SK-N-SH treated with all-trans-retinoic acid at 6 μM for 48 hours (cell line): Measurements from ENCODE around the gene DRAXIN.
A peak's percentile ranks its signal among the peaks of the same experiment; 100 is the strongest.

ENCODE experiments used
- ATAC-seq: fragments of 200-7000 bp; cut with Tn5 transposase; 3 replicates; pipeline ENCODE4 v1.9.1; 2020; ENCODE audit warnings: mild to moderate bottlenecking, moderate library complexity
- ARNTL ChIP-seq: fragments of 450-650 bp; formaldehyde crosslinking; IDR thresholded peaks from 2 replicates; pipeline ENCODE4 v1.5.0; 2020; ENCODE audit warnings: low read depth, mild to moderate bottlenecking, moderate library complexity, borderline replicate concordance
- CREB5 ChIP-seq: fragments of 250-450 bp; sonication (Bioruptor Pico); IDR thresholded peaks from 2 replicates; pipeline ENCODE4 v1.5.1; 2020; ENCODE audit warnings: low read depth, mild to moderate bottlenecking, moderate library complexity
- CSDC2 ChIP-seq: fragments of 250-450 bp; sonication (Bioruptor Pico); IDR thresholded peaks from 2 replicates; pipeline ENCODE4 v1.5.0; 2020; ENCODE audit warnings: mild to moderate bottlenecking, moderate library complexity
- CSRNP3 ChIP-seq: fragments of 250-450 bp; sonication (Bioruptor Pico); IDR thresholded peaks from 2 replicates; pipeline ENCODE4 v1.5.1; 2021; ENCODE audit warnings: mild to moderate bottlenecking, moderate library complexity
- ESRRG ChIP-seq: fragments of 250-450 bp; sonication (Bioruptor Pico); IDR thresholded peaks from 2 replicates; pipeline ENCODE4 v1.6.1; 2021; ENCODE audit warnings: mild to moderate bottlenecking
- GLIS3 ChIP-seq: fragments of 250-450 bp; sonication (Bioruptor Pico); IDR thresholded peaks from 2 replicates; pipeline ENCODE4 v1.5.0; 2020; ENCODE audit warnings: mild to moderate bottlenecking, moderate library complexity
- ISL1 ChIP-seq: fragments of 250-450 bp; sonication (Bioruptor Pico); IDR thresholded peaks from 2 replicates; pipeline ENCODE4 v2.1.2; 2022; ENCODE audit warnings: mild to moderate bottlenecking, moderate library complexity
- OSR1 ChIP-seq: fragments of 250-450 bp; sonication (Bioruptor Pico); IDR thresholded peaks from 2 replicates; pipeline ENCODE4 v1.8.0; 2022; ENCODE audit warnings: moderate library complexity, mild to moderate bottlenecking, inconsistent platforms
- PATZ1 ChIP-seq: fragments of 250-450 bp; sonication (Bioruptor Pico); IDR thresholded peaks from 2 replicates; pipeline ENCODE4 v1.8.0; 2020; ENCODE audit warnings: mild to moderate bottlenecking, moderate library complexity, borderline replicate concordance
- PPARA ChIP-seq: fragments of 250-450 bp; sonication (Bioruptor Pico); IDR thresholded peaks from 2 replicates; pipeline ENCODE4 v1.5.0; 2020; ENCODE audit warnings: mild to moderate bottlenecking, borderline replicate concordance
- RARB ChIP-seq: fragments of 250-450 bp; sonication (Bioruptor Pico); IDR thresholded peaks from 2 replicates; pipeline ENCODE4 v1.8.0; 2021; ENCODE audit warnings: mild to moderate bottlenecking, moderate library complexity
- SNAI2 ChIP-seq: fragments of 250-450 bp; sonication (Bioruptor Pico); IDR thresholded peaks from 2 replicates; pipeline ENCODE4 v1.5.0; 2020; ENCODE audit warnings: mild to moderate bottlenecking, moderate library complexity
- TCF4 ChIP-seq: fragments of 250-450 bp; sonication (Bioruptor Pico); IDR thresholded peaks from 2 replicates; pipeline ENCODE4 v1.8.0; 2021; ENCODE audit warnings: mild to moderate bottlenecking, moderate library complexity, borderline replicate concordance
- TOX ChIP-seq: fragments of 250-450 bp; sonication (Bioruptor Pico); IDR thresholded peaks from 2 replicates; pipeline ENCODE4 v1.8.0; 2021; ENCODE audit warnings: mild to moderate bottlenecking, moderate library complexity, borderline replicate concordance
- TSHZ2 ChIP-seq: fragments of 250-450 bp; sonication (Bioruptor Pico); IDR thresholded peaks from 2 replicates; pipeline ENCODE4 v1.5.0; 2020; ENCODE audit warnings: mild to moderate bottlenecking, moderate library complexity
- ZC3H10 ChIP-seq: fragments of 250-450 bp; sonication (Bioruptor Pico); IDR thresholded peaks from 2 replicates; pipeline ENCODE4 v1.5.1; 2021; ENCODE audit warnings: mild to moderate bottlenecking, moderate library complexity
- ZFP3 ChIP-seq: fragments of 250-450 bp; sonication (Bioruptor Pico); IDR thresholded peaks from 2 replicates; pipeline ENCODE4 v1.5.0; 2020; ENCODE audit warnings: mild to moderate bottlenecking, moderate library complexity
- ZFP30 ChIP-seq: fragments of 450-650 bp; formaldehyde crosslinking; IDR thresholded peaks from 2 replicates; pipeline ENCODE4 v1.5.0; 2022; ENCODE audit warnings: mild to moderate bottlenecking, moderate library complexity
- ZNF565 ChIP-seq: fragments of 450-650 bp; formaldehyde crosslinking; conservative IDR thresholded peaks from 2 replicates; pipeline ENCODE4 v1.5.0; 2020; ENCODE audit warnings: low read depth, mild to moderate bottlenecking, moderate library complexity
- ZNF70 ChIP-seq: fragments of 450-650 bp; formaldehyde crosslinking; IDR thresholded peaks from 2 replicates; pipeline ENCODE4 v1.5.0; 2020; ENCODE audit warnings: mild to moderate bottlenecking, moderate library complexity
- ZNF8 ChIP-seq: fragments of 450-650 bp; formaldehyde crosslinking; IDR thresholded peaks from 2 replicates; pipeline ENCODE4 v1.5.0; 2020; ENCODE audit warnings: mild to moderate bottlenecking, moderate library complexity
- TF ChIP-seq, protein P1 (sequence below): fragments of 250-450 bp; sonication (Bioruptor Pico); IDR thresholded peaks from 2 replicates; pipeline ENCODE4 v1.8.0; 2021; ENCODE audit warnings: low read depth, mild to moderate bottlenecking, moderate library complexity, borderline replicate concordance

DRAXIN gene

GRCh38 chr1:11691302-11691914, at the start of gene DRAXIN:
Gene DRAXIN, plus strand, starts transcription at chr1:11691710. Its CDS starts 14,549 bp downstream, at chr1:11706259.
- TF ChIP-seq TSHZ2 (no peak), ZNF70 (CRISPR knock-in tag) (no peak), CSRNP3 (CRISPR knock-in tag) (no peak), GLIS3 (no peak), TCF4 (CRISPR knock-in tag) (no peak), ZC3H10 (CRISPR knock-in tag) (no peak), ZFP3 (CRISPR knock-in tag) (no peak)
- TF ChIP-seq, protein P1, sequence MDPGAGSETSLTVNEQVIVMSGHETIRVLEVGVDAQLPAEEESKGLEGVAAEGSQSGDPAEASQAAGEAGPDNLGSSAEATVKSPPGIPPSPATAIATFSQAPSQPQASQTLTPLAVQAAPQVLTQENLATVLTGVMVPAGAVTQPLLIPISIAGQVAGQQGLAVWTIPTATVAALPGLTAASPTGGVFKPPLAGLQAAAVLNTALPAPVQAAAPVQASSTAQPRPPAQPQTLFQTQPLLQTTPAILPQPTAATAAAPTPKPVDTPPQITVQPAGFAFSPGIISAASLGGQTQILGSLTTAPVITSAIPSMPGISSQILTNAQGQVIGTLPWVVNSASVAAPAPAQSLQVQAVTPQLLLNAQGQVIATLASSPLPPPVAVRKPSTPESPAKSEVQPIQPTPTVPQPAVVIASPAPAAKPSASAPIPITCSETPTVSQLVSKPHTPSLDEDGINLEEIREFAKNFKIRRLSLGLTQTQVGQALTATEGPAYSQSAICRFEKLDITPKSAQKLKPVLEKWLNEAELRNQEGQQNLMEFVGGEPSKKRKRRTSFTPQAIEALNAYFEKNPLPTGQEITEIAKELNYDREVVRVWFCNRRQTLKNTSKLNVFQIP (CRISPR knock-in tag) = no peak
- TF ChIP-seq, all 23 proteins: peak for 0
- ATAC-seq = no peak

- ATAC-seq = no peak
- TF ChIP-seq ISL1 (CRISPR knock-in tag) (no peak), CSRNP3 (CRISPR knock-in tag) (no peak), ESRRG (no peak), PPARA (no peak), ARNTL (no peak)
These were observed 49.7 kb upstream of the DRAXIN start for GRCh38 chr1:11641776-11642305.

GRCh38 chr1:11642418-11643017, 49.0 kb upstream of the DRAXIN start:
- ATAC-seq = peak; percentile 88

GRCh38 chr1:11643782-11644181, 47.7 kb upstream of the DRAXIN start:
- no peak for TF ChIP-seq ESRRG
- TF ChIP-seq PPARA = no peak
- no peak for TF ChIP-seq ZFP3 (CRISPR knock-in tag)
- no peak for TF ChIP-seq ZC3H10 (CRISPR knock-in tag)
- no peak for TF ChIP-seq ISL1 (CRISPR knock-in tag)
- no peak for TF ChIP-seq ZNF8 (CRISPR knock-in tag)
- TF ChIP-seq, protein P1 (CRISPR knock-in tag) = no peak
- TF ChIP-seq ZNF565 (CRISPR knock-in tag) = no peak
- TF ChIP-seq CREB5 (CRISPR knock-in tag) = no peak
- TF ChIP-seq ZFP30 (CRISPR knock-in tag) = no peak
- no peak for TF ChIP-seq CSDC2 (CRISPR knock-in tag)
- TF ChIP-seq SNAI2 (CRISPR knock-in tag) = no peak
- TF ChIP-seq TOX (CRISPR knock-in tag) = no peak
- no peak for TF ChIP-seq ARNTL
- no peak for TF ChIP-seq PATZ1
- TF ChIP-seq RARB (CRISPR knock-in tag) = no peak
- no peak for TF ChIP-seq ZNF70 (CRISPR knock-in tag)
- no peak for TF ChIP-seq OSR1 (CRISPR knock-in tag)
- TF ChIP-seq, all 23 proteins: peak for 0
- ATAC-seq = no peak
